CD14-positive monocyte (primary cell): ENCODE results near the gene GTF3C1. TPM values are rescaled to one million over a fixed set of nuclear protein-coding genes. Genes with fewer than 3 reads are reported as not detected.

Experiments used
- DNase-seq, 3 donors: peaks; one replicate each; pipeline ENCODE4 v3.0.0-alpha.2; 2011 to 2022
- H2AFZ ChIP-seq: 2 replicates; pipeline ENCODE4 v1.6.0; 2012; ENCODE audit warnings: mild to moderate bottlenecking, low read depth, low read length, inconsistent platforms; ENCODE audit not compliant: insufficient read depth, poor library complexity, severe bottlenecking
- H3K27ac ChIP-seq, 2 donors: 1 replicate in 1 of 2; 2 replicates in 1 of 2; pipeline ENCODE4 v1.5.1; 2012 to 2013; ENCODE audit warnings: low read length in 2 of 2, control low read depth in 1 of 2, inconsistent platforms in 1 of 2, low read depth in 1 of 2, mild to moderate bottlenecking in 1 of 2
- H3K27me3 ChIP-seq, 2 donors: one replicate each; pipeline versions ENCODE4 v1.6.0 to v1.6.1; 2011 to 2013; ENCODE audit warnings: low read length in 2 of 2; ENCODE audit not compliant: control insufficient read depth in 2 of 2, insufficient read depth in 2 of 2
- H3K36me3 ChIP-seq, 2 donors: replicated peaks in 1 of 2; 1 replicate in 1 of 2; 2 replicates in 1 of 2; pipeline versions ENCODE4 v1.5.1 to v1.6.1; 2012 to 2013; ENCODE audit warnings: low read length in 2 of 2, control low read depth in 1 of 2, inconsistent platforms in 1 of 2, mild to moderate bottlenecking in 1 of 2; ENCODE audit not compliant: insufficient read depth in 2 of 2, control insufficient read depth in 1 of 2
- H3K4me1 ChIP-seq, 2 donors: 1 replicate in 1 of 2; 2 replicates in 1 of 2; pipeline versions ENCODE4 v1.5.1 to v1.6.1; 2012 to 2013; ENCODE audit warnings: low read length in 2 of 2, control low read depth in 1 of 2, inconsistent platforms in 1 of 2, mild to moderate bottlenecking in 1 of 2, moderate library complexity in 1 of 2; ENCODE audit not compliant: insufficient read depth in 2 of 2, control insufficient read depth in 1 of 2
- H3K4me2 ChIP-seq: replicated peaks from 2 replicates; pipeline ENCODE3; 2012; ENCODE audit warnings: low read length, moderate library complexity, mild to moderate bottlenecking; ENCODE audit not compliant: poor library complexity, severe bottlenecking; ENCODE audit errors: extremely low read depth
- H3K4me3 ChIP-seq, 3 experiments: fragments of 200-600 bp in 1 of 3; sonication (generic) in 1 of 3; replicated peaks in 1 of 3; 1 replicate in 2 of 3; 2 replicates in 1 of 3; pipeline ENCODE4 v1.5.1; 2011 to 2013; ENCODE audit warnings: low read length in 3 of 3, mild to moderate bottlenecking in 3 of 3, control low read depth in 2 of 3, low read depth in 2 of 3, inconsistent platforms in 1 of 3, moderate library complexity in 1 of 3
- H3K79me2 ChIP-seq: 2 replicates; pipeline ENCODE4 v1.6.0; 2012; ENCODE audit warnings: mild to moderate bottlenecking, control low read depth, inconsistent platforms, low read length, moderate library complexity; ENCODE audit not compliant: insufficient read depth
- H3K9ac ChIP-seq: 2 replicates; pipeline ENCODE4 v1.6.0; 2017; ENCODE audit warnings: low read length, mild to moderate bottlenecking; ENCODE audit not compliant: insufficient read depth, poor library complexity, severe bottlenecking
- H3K9me3 ChIP-seq, 2 donors: replicated peaks in 1 of 2; 1 replicate in 1 of 2; 2 replicates in 1 of 2; pipeline versions ENCODE4 v1.5.1 to v1.6.1; 2012 to 2013; ENCODE audit warnings: low read length in 2 of 2, control low read depth in 1 of 2; ENCODE audit not compliant: control insufficient read depth in 1 of 2, insufficient read depth in 1 of 2
- H4K20me1 ChIP-seq: 2 replicates; pipeline ENCODE4 v1.6.0; 2012; ENCODE audit warnings: mild to moderate bottlenecking, low read length, control low read depth, moderate library complexity; ENCODE audit not compliant: insufficient read depth
- H3K27ac Mint-ChIP-seq, 7 donors: one replicate each; pipeline ENCODE4 v1.8.0; 2020; ENCODE audit warnings: mild to moderate bottlenecking in 7 of 7, mixed read lengths in 7 of 7, moderate library complexity in 6 of 7, inconsistent platforms in 2 of 7
- H3K27me3 Mint-ChIP-seq, 3 donors: one replicate each; pipeline ENCODE4 v1.8.0; 2021 to 2022; ENCODE audit warnings: low read depth in 3 of 3, mild to moderate bottlenecking in 3 of 3, mixed read lengths in 3 of 3, moderate library complexity in 3 of 3, inconsistent platforms in 1 of 3
- H3K36me3 Mint-ChIP-seq, 2 donors: one replicate each; pipeline ENCODE4 v1.8.0; 2020; ENCODE audit warnings: mixed read lengths in 2 of 2, inconsistent platforms in 1 of 2, mild to moderate bottlenecking in 1 of 2
- H3K4me1 Mint-ChIP-seq: one replicate; pipeline ENCODE4 v1.8.0; 2020; ENCODE audit warnings: mild to moderate bottlenecking, mixed read lengths
- H3K4me3 Mint-ChIP-seq, 2 donors: one replicate each; pipeline ENCODE4 v1.8.0; 2020; ENCODE audit warnings: mild to moderate bottlenecking in 2 of 2, mixed read lengths in 2 of 2, moderate library complexity in 1 of 2
- H3K9me3 Mint-ChIP-seq, 7 donors: one replicate each; pipeline ENCODE4 v1.8.0; 2020 to 2022; ENCODE audit warnings: mixed read lengths in 7 of 7, mild to moderate bottlenecking in 6 of 7, moderate library complexity in 6 of 7, inconsistent platforms in 2 of 7
- WGBS: methylation state at CpG from one replicate; pipeline ENCODE4 v1.1.5; 2013; ENCODE audit warnings: missing lambda C conversion rate; ENCODE audit not compliant: insufficient coverage; 5-methylcytosine and 5-hydroxymethylcytosine counted together
- intact Hi-C, 2 donors: fragments of 100-400 bp; cut with micrococcal nuclease; formaldehyde crosslinking; loops; one replicate each; pipeline versions ENCODE4 v1.15.0 to v1.15.1; 2023
- polyA plus RNA-seq, 3 donors: library from polyadenylated mRNA; depleted of rRNA in 1 of 3; unstranded in 2 of 3; stranded (reverse) in 1 of 3; fragments of 300-500 nt in 2 of 3; fragments of >200 nt in 1 of 3; fragmentation: Illumina TruSeq in 2 of 3; gene quantifications; 1 replicate in 2 of 3; 2 replicates in 1 of 3; pipeline ENCODE4 v1.2.3, GENCODE V29; 2012 to 2021
- TF ChIP-seq, protein P1 (sequence below): fragments of 200-600 bp; IDR thresholded peaks from one replicate; pipeline ENCODE4 v1.8.0; 2022; ENCODE audit warnings: antibody characterized with exemption, mild to moderate bottlenecking

Gene GTF3C1
- polyA plus RNA-seq, 3 donors: 7.0 to 22.0 (median 12.8) TPM

DNA sequence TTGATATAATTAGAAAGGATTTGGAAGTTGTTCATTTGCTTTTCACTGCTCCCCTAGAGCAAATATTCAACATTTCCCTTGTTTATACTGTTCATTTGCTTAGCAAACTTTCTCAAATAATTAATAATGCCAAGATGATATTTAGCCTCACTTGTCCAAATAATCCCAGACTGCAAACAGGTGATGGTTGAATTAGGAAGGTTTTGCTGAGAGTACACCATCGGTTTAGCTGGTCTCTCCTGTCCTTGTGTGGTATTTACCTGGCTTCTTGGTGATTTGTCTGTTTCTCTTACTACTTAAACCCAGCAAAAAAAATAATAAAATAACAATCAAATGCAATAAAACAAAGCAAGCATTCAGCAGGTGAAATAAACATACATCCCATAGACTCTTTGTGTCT is 6.8 kb upstream of the GTF3C1 start:
- Mint-ChIP-seq H3K4me1 (peaks cover 7% of the 10 kb centered on the region), H3K9me3 (no peaks in the 10 kb centered on the region), H3K4me3 (no peak overlapping the region), H3K27me3 (peaks cover 0 to 6% (median 0%) of the 10 kb centered on the region in 3 donors), H3K27ac (no peak overlapping the region), H3K36me3 (peaks cover 0 to 8% of the 10 kb centered on the region in 2 donors)
- H3K4me2 ChIP-seq: no peak overlapping the region
- TF ChIP-seq, protein P1, sequence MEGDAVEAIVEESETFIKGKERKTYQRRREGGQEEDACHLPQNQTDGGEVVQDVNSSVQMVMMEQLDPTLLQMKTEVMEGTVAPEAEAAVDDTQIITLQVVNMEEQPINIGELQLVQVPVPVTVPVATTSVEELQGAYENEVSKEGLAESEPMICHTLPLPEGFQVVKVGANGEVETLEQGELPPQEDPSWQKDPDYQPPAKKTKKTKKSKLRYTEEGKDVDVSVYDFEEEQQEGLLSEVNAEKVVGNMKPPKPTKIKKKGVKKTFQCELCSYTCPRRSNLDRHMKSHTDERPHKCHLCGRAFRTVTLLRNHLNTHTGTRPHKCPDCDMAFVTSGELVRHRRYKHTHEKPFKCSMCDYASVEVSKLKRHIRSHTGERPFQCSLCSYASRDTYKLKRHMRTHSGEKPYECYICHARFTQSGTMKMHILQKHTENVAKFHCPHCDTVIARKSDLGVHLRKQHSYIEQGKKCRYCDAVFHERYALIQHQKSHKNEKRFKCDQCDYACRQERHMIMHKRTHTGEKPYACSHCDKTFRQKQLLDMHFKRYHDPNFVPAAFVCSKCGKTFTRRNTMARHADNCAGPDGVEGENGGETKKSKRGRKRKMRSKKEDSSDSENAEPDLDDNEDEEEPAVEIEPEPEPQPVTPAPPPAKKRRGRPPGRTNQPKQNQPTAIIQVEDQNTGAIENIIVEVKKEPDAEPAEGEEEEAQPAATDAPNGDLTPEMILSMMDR: no peak
- DNase-seq: no peak
- H2AFZ ChIP-seq: no peak overlapping the region
- no peak overlapping the region for H3K27ac ChIP-seq
- H3K79me2 ChIP-seq: peaks cover under 1% of the 10 kb centered on the region
- H4K20me1 ChIP-seq: no peaks in the 10 kb centered on the region
- no peaks in the 10 kb centered on the region for H3K27me3 ChIP-seq
- no peaks in the 10 kb centered on the region for H3K9me3 ChIP-seq
- H3K4me1 ChIP-seq: no peaks in the 10 kb centered on the region
- H3K36me3 ChIP-seq: no peaks in the 10 kb centered on the region
- H3K4me3 ChIP-seq: no peak overlapping the region
- no peak overlapping the region for H3K9ac ChIP-seq
- intact Hi-C loops: no loop called here
- WGBS: no CpG with 5 or more reads among the region's 1 CpG

DNA sequence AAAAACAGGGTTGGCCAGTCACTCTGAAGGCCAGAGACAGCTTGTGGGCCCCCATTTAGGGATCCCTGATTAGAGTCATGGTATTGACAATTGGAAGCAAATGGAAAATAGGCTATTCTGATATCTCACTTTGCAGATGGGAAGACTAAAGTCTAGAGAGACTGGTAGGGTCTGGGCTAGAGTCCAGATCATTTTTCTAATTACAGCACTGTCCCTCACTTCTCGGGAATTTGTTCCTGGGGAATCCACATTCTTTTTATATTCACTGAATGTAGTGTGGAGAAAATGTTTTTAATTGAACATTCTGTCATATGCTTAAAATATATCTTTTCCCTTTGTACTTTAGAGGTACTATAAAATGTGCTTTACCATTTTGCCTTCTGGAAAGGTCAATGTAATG is 1.3 kb upstream of the GTF3C1 start:
- WGBS: no CpG with 5 or more reads among the region's 1 CpG
- TF ChIP-seq, protein P1: no peak
- H3K27me3 Mint-ChIP-seq: peaks cover 0 to 3% (median 0%) of the 10 kb centered on the region in 3 donors
- peaks cover 40% of the 10 kb centered on the region for H3K79me2 ChIP-seq
- H3K9me3 ChIP-seq: no peaks in the 10 kb centered on the region
- peaks cover 0 to 3% (median 0%) of the 10 kb centered on the region in 7 donors for H3K9me3 Mint-ChIP-seq
- H4K20me1 ChIP-seq: peaks cover 15% of the 10 kb centered on the region
- peak overlapping the region; percentile 85 for H3K9ac ChIP-seq
- peaks cover 38% of the 10 kb centered on the region for H3K4me1 Mint-ChIP-seq
- H3K36me3 ChIP-seq: peaks cover 0 to 2% of the 10 kb centered on the region in 2 donors
- H3K27ac Mint-ChIP-seq: peak overlapping the region in 5 of 7 donors; percentile 94 to 99 (median 97)
- no peaks in the 10 kb centered on the region for H3K27me3 ChIP-seq
- H2AFZ ChIP-seq: peak overlapping the region; percentile 89
- H3K4me3 Mint-ChIP-seq: no peak overlapping the region
- peaks cover 19 to 21% of the 10 kb centered on the region in 2 donors for H3K4me1 ChIP-seq
- peak overlapping the region in 1 of 3 experiments; percentile 95 for H3K4me3 ChIP-seq
- peaks cover 4 to 9% of the 10 kb centered on the region in 2 donors for H3K36me3 Mint-ChIP-seq
- peak overlapping the region; percentile 79 for H3K4me2 ChIP-seq
- intact Hi-C loops: no loop called here
- no peak for DNase-seq
- H3K27ac ChIP-seq: peak overlapping the region in 1 of 2 donors; percentile 96
